Ovary (tissue), 9 donors: ENCODE results near the gene C10orf105. TPM values are rescaled to one million over a fixed set of nuclear protein-coding genes. Genes with fewer than 3 reads are reported as not detected.
A peak's percentile ranks its signal among the peaks of the same experiment; 100 is the strongest.

Experiments used
- DNase-seq, 5 donors: peaks; one replicate each; pipeline ENCODE4 v3.0.0-alpha.2; 2019 to 2020
- H3K27ac ChIP-seq, 2 donors: fragments of 200-600 bp; one replicate each; pipeline versions ENCODE4 v1.5.1 to v1.8.0; 2019 to 2022
- H3K27me3 ChIP-seq: fragments of 200-600 bp; one replicate; pipeline ENCODE4 v1.8.0; 2022
- H3K36me3 ChIP-seq: fragments of 200-600 bp; sonication (generic); one replicate; pipeline ENCODE4 v1.5.1; 2019
- H3K4me1 ChIP-seq: one replicate; pipeline ENCODE4 v1.8.1; 2013; ENCODE audit warnings: mild to moderate bottlenecking, moderate library complexity; ENCODE audit not compliant: insufficient read depth
- H3K4me3 ChIP-seq: fragments of 200-600 bp; sonication (generic); one replicate; pipeline ENCODE4 v1.5.1; 2017
- H3K9me3 ChIP-seq, 2 donors: fragments of 200-600 bp in 1 of 2; sonication (generic) in 1 of 2; one replicate each; pipeline versions ENCODE4 v1.5.1 to v1.8.1; 2013 to 2019; ENCODE audit warnings: mild to moderate bottlenecking in 1 of 2, moderate library complexity in 1 of 2
- EP300 ChIP-seq: sonication (generic); formaldehyde crosslinking; IDR thresholded peaks from one replicate; pipeline ENCODE4 v1.6.1; 2017; ENCODE audit warnings: antibody characterized with exemption
- POLR2A ChIP-seq: fragments of 450-650 bp; IDR thresholded peaks from one replicate; pipeline ENCODE4 v1.6.1; 2017; ENCODE audit warnings: antibody characterized with exemption, mild to moderate bottlenecking, moderate library complexity
- WGBS, 3 donors: extraction: QIAGEN DNeasy Blood & Tissue Kit in 1 of 3; methylation state at CpG; one replicate each; pipeline versions ENCODE4 v1.1.5 to v1.1.7; 2013 to 2017; 5-methylcytosine and 5-hydroxymethylcytosine counted together
- intact Hi-C, 4 donors: fragments of 100-400 bp; cut with DNase I; formaldehyde crosslinking; loops; one replicate each; pipeline versions ENCODE4 v1.11.0 to v1.15.1; 2022 to 2023
- polyA plus RNA-seq, 2 donors: library from polyadenylated mRNA; stranded (reverse); fragments of 200-250 nt in 1 of 2; fragments of 350-450 nt in 1 of 2; fragmentation: Illumina TruSeq in 1 of 2; extraction: RNeasy Lipid Tissue Mini Kit (QIAGEN cat#74804) in 1 of 2; gene quantifications; one replicate each; pipeline ENCODE4 v1.2.3, GENCODE V29; 2013 to 2014
- total RNA-seq, 7 donors: library from RNA; depleted of rRNA in 2 of 7; stranded (reverse); fragments of >200 nt in 2 of 7; fragmentation: NEBNext Ultra II Directional in 3 of 7; extraction: Animal tissue kit (Norgen Biotek cat#: 25700) in 3 of 7; gene quantifications; one replicate each; pipeline versions ENCODE4 v1.1.0 to v1.2.4, GENCODE V29; 2016 to 2023
- TF ChIP-seq, protein P1 (sequence below), 3 donors: fragments of 450-650 bp in 2 of 3; fragments of 200-600 bp in 1 of 3; IDR thresholded peaks; one replicate each; pipeline versions ENCODE4 v1.5.1 to v1.8.0; 2016 to 2022; ENCODE audit warnings: antibody characterized with exemption in 3 of 3, mild to moderate bottlenecking in 1 of 3
- donor health status: DM: no; HTN: no; CAD: no; lungs with moderate emphysema.
- donor health status: DM: no; HTN: no; CAD: no.
- donor health status: Bipolar disorder and iron deficiency.
- donor health status: DM: yes; HTN: yes; CAD: no.
- donor health status: DM: no; HTN: no; CAD: no.
- donor health status: DM: yes; HTN: yes; CAD: no.

The C10orf105 gene
- total and polyA plus RNA-seq, 9 donors = 0.11 to 0.45 (median 0.27) TPM

DNA sequence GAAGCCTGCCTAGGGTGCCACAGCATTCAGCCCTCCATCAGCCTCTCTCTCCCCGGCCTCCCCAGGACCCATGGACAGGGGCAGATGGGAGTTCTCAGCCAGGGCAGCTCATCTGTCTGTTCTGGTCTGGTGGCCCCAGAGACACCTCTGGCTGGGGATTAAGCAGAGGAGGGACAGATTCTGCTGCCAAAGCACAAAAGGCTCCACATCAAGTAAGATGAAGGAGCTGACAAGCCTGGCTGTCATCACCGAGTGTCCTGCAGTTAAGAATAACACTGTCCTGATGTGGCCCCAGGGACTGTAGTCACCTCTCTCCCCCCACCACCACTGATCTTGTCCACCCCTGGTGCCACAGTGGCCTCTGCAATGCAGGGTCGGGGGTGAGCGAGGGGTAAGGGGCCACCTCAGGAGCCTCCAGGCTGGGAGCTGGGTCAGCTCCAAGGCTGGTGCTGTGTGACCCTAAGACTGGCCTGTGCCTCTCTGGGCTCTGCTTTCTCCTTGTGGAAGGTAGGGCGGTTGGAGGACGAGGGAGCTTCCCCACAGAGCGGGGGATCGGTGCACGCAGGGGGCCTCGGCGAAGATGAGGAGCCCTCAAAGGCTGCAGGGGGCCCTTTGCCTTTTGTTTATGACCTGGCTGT lies 18.7 kb downstream of the C10orf105 start:
- intact Hi-C loops = loop anchor here in 1 of 4 donors (10.0 kb wide), 1 partner anchor 386 kb away; the partner anchor contains the start of gene SLC29A3
- Histone ChIP-seq H3K4me1 (no peaks in the 10 kb centered on the region), H3K9me3 (no peaks in the 10 kb centered on the region), H3K36me3 (no peaks in the 10 kb centered on the region), H3K4me3 (no peak overlapping the region), H3K27me3 (no peaks in the 10 kb centered on the region), H3K27ac (no peak overlapping the region)
- 91 to 99% (median 92%) methylated on average over 10 to 11 of the region's 11 CpGs for WGBS, 3 donors
- TF ChIP-seq, protein P1, sequence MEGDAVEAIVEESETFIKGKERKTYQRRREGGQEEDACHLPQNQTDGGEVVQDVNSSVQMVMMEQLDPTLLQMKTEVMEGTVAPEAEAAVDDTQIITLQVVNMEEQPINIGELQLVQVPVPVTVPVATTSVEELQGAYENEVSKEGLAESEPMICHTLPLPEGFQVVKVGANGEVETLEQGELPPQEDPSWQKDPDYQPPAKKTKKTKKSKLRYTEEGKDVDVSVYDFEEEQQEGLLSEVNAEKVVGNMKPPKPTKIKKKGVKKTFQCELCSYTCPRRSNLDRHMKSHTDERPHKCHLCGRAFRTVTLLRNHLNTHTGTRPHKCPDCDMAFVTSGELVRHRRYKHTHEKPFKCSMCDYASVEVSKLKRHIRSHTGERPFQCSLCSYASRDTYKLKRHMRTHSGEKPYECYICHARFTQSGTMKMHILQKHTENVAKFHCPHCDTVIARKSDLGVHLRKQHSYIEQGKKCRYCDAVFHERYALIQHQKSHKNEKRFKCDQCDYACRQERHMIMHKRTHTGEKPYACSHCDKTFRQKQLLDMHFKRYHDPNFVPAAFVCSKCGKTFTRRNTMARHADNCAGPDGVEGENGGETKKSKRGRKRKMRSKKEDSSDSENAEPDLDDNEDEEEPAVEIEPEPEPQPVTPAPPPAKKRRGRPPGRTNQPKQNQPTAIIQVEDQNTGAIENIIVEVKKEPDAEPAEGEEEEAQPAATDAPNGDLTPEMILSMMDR (IDR thresholded peaks at IDR 0.05) = no peak
- TF ChIP-seq EP300 (no peak), POLR2A (no peak)
- no peak for DNase-seq

DNA sequence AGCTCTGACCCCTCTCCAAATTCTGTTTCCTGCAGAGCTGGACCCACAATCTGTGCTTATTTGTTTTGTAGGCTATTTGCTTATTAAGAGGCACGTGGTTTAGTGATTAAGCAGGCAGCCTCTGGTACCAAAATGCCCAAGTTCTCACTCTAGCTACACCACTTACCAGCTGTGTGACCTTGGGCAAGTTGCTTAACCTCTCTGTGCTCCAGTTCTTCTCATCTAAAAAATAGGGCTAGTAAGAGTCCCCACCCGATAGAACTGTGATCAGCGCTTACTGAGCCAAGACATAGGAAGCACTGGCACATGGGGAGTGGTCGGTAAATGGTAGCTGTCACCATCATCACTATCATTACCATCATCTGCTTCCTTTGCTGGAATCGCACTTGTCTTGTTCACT lies 20.8 kb downstream of the C10orf105 start:
- intact Hi-C loops = no loop called here
- H3K4me1 ChIP-seq = no peaks in the 10 kb centered on the region
- H3K36me3 ChIP-seq = no peaks in the 10 kb centered on the region
- TF ChIP-seq EP300 = no peak
- TF ChIP-seq, protein P1 (IDR thresholded peaks at IDR 0.05) = no peak
- TF ChIP-seq POLR2A = no peak
- H3K9me3 ChIP-seq = no peaks in the 10 kb centered on the region
- H3K4me3 ChIP-seq = no peak overlapping the region
- WGBS, 3 donors = 87 to 93% (median 90%) methylated on average over 5 of the region's 5 CpGs
- H3K27me3 ChIP-seq = no peaks in the 10 kb centered on the region
- no peak for DNase-seq
- no peak overlapping the region for H3K27ac ChIP-seq

DNA sequence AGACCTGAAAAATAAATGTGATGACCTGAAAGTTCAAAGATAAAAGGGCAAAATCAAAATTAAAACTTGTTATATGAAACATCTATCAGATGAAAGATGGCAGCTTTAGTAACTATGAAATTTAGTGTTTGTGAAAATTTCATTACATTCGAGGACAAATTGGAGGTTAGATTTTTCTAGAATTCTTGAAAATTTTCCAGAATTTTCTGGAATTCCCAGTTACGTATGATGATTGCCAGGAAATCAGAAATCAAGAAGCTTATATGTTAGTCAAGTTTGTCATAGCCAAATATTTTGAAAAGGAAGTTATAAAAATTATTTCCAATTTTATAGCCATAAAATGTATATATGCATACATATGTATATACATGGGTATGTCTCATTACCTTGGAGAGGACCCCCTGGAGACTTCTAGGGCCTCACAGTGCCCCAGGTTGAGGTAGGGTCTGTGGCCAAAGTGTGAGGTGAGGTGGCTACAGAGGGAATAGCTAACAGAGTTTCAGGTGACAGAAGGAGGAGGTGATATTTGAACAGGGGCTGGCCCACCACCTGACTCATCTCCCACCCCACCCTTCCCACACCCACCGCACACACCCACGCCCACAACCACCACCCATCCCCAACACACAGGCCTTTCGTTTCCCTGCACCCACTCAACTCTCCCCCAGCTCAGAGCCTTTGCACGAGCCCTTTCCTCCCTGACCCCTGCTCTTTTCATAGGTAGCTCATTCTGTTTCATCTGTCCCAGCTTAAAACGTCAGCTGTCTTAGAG lies 21.5 kb downstream of the C10orf105 start:
- intact Hi-C loops = no loop called here
- no peaks in the 10 kb centered on the region for H3K9me3 ChIP-seq
- H3K27ac ChIP-seq = no peak overlapping the region
- H3K4me1 ChIP-seq = no peaks in the 10 kb centered on the region
- H3K4me3 ChIP-seq = no peak overlapping the region
- no peak for TF ChIP-seq POLR2A
- no peak for TF ChIP-seq EP300
- TF ChIP-seq, protein P1 (IDR thresholded peaks at IDR 0.05) = no peak
- H3K27me3 ChIP-seq = no peaks in the 10 kb centered on the region
- no peak for DNase-seq
- 79 to 85% (median 83%) methylated on average over 7 of the region's 7 CpGs for WGBS, 3 donors
- no peaks in the 10 kb centered on the region for H3K36me3 ChIP-seq

DNA sequence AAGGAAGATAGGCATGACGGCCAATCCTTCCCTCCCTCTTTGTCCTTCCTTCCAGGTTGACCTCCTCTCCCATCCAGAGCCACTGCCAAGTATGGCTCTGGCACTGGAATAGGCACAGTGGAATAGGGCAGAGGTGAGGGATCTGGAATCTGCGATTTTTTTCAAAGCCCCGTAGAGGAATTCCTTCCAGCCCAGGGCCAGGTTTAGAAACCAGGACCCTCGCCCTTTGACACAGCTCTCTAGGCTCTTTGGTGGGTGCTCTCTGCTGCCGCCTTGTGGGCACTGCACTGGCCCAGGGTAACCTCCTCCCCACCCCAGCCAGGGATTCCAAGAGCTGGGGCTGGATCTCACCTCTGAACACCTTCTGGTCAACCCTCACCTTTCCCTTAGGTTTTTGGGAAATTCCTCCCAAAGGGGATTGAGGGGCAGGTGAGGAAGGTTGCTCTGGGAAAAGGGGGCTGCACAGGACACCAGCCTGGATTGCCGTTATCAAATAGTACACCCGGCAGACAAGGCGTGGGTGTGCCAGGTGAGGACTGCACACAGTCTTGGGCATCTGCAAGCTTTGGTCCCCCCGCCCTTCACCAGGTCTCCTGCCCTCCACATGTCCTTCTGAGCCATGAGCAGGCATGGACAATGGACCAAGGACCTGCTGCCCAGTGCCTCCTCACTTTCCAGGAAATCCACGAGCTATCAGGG lies 22.8 kb downstream of the C10orf105 start:
- no peaks in the 10 kb centered on the region for H3K27me3 ChIP-seq
- TF ChIP-seq, protein P1 (IDR thresholded peaks at IDR 0.05) = peak; percentile 46 to 71 (median 50)
- TF ChIP-seq POLR2A = no peak
- TF ChIP-seq EP300 = no peak
- H3K9me3 ChIP-seq = no peaks in the 10 kb centered on the region
- intact Hi-C loops = no loop called here
- no peak overlapping the region for H3K27ac ChIP-seq
- no peaks in the 10 kb centered on the region for H3K4me1 ChIP-seq
- DNase-seq = peak; percentile 50 to 75 (median 68)
- H3K4me3 ChIP-seq = no peak overlapping the region
- 65 to 74% (median 65%) methylated on average over 10 of the region's 10 CpGs for WGBS, 3 donors
- no peaks in the 10 kb centered on the region for H3K36me3 ChIP-seq
